Measurements from ENCODE around the gene MAGEC2.

Gene MAGEC2, protein sequence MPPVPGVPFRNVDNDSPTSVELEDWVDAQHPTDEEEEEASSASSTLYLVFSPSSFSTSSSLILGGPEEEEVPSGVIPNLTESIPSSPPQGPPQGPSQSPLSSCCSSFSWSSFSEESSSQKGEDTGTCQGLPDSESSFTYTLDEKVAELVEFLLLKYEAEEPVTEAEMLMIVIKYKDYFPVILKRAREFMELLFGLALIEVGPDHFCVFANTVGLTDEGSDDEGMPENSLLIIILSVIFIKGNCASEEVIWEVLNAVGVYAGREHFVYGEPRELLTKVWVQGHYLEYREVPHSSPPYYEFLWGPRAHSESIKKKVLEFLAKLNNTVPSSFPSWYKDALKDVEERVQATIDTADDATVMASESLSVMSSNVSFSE

GRCh38 chrX:142204522-142205433 is at the start of gene MAGEC2:
Gene MAGEC2, minus strand, starts transcription at chrX:142205290. Its CDS starts 1,303 bp downstream, at chrX:142203987.
- DNase-seq (ENCODE audit: low read depth) = no peak

- DNase-seq (ENCODE audit: low read depth) = no peak
These were observed 46.6 kb upstream of the MAGEC2 start for GRCh38 chrX:142251680-142252079.

DNA sequence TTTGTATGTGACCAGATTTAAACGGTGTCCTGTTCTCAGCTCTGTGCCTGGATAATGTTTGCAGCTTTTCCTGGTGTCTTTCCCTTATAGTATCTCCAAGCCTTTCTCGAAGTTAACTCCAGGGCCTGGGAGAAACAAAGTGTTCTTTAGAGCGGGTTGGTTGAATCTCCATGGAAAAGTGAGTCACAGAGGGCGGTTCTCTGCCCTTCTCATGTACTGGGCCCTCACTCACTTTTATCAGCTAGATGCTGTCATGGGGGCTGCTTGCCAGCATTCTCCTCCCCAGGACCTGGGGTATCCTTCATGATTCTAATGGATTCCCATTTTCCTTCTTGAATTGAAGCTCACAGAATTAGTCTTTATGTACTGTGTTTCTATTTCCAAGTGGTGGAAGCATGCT is 46.1 kb upstream of the MAGEC2 start:
- DNase-seq (ENCODE audit: low read depth) = no peak

- no peak for DNase-seq (ENCODE audit: low read depth)
These were observed 45.4 kb upstream of the MAGEC2 start for GRCh38 chrX:142250502-142250901.

DNA sequence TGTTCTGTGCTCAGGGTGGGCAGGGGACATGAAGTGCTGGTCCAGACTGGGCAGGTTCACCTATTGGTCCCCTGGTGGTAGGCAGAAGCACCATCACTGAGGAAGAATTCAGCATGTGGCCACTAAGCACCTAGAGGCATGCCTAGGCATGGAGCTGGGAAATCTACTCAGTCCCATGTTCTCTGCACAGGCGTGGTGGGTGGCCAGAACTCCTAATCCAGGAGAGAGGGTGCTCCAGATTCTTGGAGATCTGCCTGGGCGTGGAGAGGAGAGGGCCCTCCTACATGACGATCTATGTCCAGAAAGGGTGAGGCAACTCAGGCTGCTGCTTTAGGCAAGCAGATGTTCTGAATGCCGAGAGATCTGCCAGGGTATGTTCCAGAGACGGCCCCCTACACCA is 44.6 kb upstream of the MAGEC2 start:
- no peak for DNase-seq (ENCODE audit: low read depth)

- no peak for DNase-seq (ENCODE audit: low read depth)
These were observed 39.5 kb upstream of the MAGEC2 start for GRCh38 chrX:142244568-142244967.

DNA sequence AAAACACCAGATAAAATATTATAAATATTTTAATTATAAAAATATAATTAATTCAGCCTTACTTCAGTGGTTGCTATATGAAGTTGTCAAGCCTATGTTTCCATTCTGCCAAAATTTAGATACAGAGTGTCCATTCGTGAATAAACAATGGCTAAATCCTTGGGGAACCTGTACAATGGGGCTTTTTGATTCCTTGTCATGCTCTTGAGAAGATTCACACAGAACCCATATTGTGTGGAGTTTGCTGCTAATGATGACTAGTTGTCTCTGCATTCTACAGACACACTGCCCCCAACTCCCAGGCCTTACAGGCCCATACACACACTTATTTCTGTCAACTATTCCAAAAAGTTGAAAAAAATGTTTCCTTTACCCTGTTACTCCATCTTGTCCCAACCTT is 33.4 kb upstream of the MAGEC2 start:
- no peak for DNase-seq (ENCODE audit: low read depth)

DNA sequence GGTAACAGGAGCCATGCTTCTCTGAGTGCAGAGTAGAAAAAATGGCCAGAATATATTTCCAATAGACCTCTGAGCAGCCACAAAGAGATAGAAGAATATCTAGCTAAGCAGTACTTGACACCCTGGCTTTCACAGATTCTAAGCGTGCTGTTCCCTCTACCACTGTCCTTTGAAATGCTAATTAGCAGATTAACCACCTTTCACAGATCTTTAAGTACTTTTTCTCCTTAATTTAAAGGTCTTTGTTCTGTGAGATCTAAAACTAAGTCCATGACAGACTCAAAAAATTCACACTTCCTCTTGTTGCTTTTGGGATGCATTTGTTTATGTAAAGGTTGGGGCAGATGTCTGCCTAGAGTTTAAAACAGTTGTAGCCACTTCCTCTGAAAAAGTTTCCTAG is 28.3 kb upstream of the MAGEC2 start:
- DNase-seq (ENCODE audit: low read depth) = no peak

- no peak for DNase-seq (ENCODE audit: low read depth)
These were observed 9.0 kb upstream of the MAGEC2 start for GRCh38 chrX:142214081-142214480.

DNA sequence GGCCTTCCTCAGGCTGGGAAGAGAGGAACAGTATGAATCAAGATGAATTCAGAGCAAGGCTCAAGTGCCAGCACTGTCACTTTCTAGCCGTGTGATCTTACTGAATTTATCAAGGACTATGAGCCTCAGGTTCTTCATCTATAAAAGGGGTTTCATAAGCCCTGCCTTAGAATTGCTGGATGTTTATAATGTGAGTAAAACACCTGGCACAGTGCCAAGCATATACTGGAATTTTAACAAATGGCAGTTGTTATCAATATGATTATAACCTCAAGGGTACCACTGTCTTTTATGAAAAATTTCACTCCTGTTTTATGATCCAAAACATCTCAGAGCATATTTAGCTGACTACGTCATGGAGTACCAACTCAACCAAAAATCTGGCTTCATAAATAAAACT is 4.0 kb downstream of the MAGEC2 start:
- DNase-seq (ENCODE audit: low read depth) = no peak

GRCh38 chrX:142186103-142186502 is 19.0 kb downstream of the MAGEC2 start:
- no peak for DNase-seq (ENCODE audit: low read depth)

- no peak for DNase-seq (ENCODE audit: low read depth)
These were observed 20.1 kb downstream of the MAGEC2 start for GRCh38 chrX:142184756-142185602.

- DNase-seq (ENCODE audit: low read depth) = no peak
These were observed 48.5 kb downstream of the MAGEC2 start for GRCh38 chrX:142156567-142156966.
